IMR-90 (cell line): ENCODE data around the gene EVL. TPM values are rescaled to one million over a fixed set of nuclear protein-coding genes. Genes with fewer than 3 reads are reported as not detected.

Source experiments
- ATAC-seq: fragments of 200-7000 bp; cut with Tn5 transposase; 2 replicates; pipeline ENCODE4 v1.9.1; 2020; ENCODE audit warnings: low read depth, mild to moderate bottlenecking, moderate library complexity
- BruUV-seq: library from RNA; stranded (reverse); fragments of 400-500 nt; replicated peaks from 2 replicates; lab custom pipeline; 2021; lab: Mats Ljungman, UMichigan
- CTCF ChIA-PET: fragments of 300-600 bp; formaldehyde crosslinking; extraction: SDS; loops from one replicate; lab custom pipeline; 2021; ENCODE audit warnings: antibody characterized with exemption; lab: Yijun Ruan, JAX
- POLR2A ChIA-PET: fragments of 300-600 bp; sonication (Branson Sonifier 250); formaldehyde crosslinking; loops from one replicate; lab custom pipeline; 2022; ENCODE audit warnings: antibody characterized with exemption; ENCODE audit not compliant: unreplicated experiment; lab: Charles Lee
- DNase-seq: peaks from one replicate; pipeline ENCODE4 v3.0.0; 2013
- H2AFZ ChIP-seq: replicated peaks from 2 replicates; pipeline ENCODE3; 2013; ENCODE audit warnings: low read length, mild to moderate bottlenecking; ENCODE audit not compliant: poor library complexity
- H2AK5ac ChIP-seq: 2 replicates; pipeline ENCODE4 v1.6.1; 2013; ENCODE audit warnings: low read depth, low read length, inconsistent platforms
- H2AK9ac ChIP-seq: replicated peaks from 2 replicates; pipeline ENCODE3; 2013; ENCODE audit warnings: mild to moderate bottlenecking, low read depth, low read length, moderate library complexity; ENCODE audit not compliant: poor library complexity
- H2BK120ac ChIP-seq: 2 replicates; pipeline ENCODE4 v1.6.1; 2013; ENCODE audit warnings: low read depth, low read length, inconsistent platforms
- H2BK15ac ChIP-seq: 3 replicates; pipeline ENCODE4 v1.6.1; 2013; ENCODE audit warnings: low read depth, low read length, inconsistent platforms
- H2BK20ac ChIP-seq: 2 replicates; pipeline ENCODE4 v1.6.1; 2013; ENCODE audit warnings: low read depth, mild to moderate bottlenecking, inconsistent platforms, low read length, moderate library complexity
- H2BK5ac ChIP-seq: 2 replicates; pipeline ENCODE4 v1.6.1; 2013; ENCODE audit warnings: mild to moderate bottlenecking, low read depth, low read length, inconsistent platforms; ENCODE audit not compliant: poor library complexity, severe bottlenecking
- H3K14ac ChIP-seq: replicated peaks from 2 replicates; pipeline ENCODE4 v1.6.1; 2013; ENCODE audit warnings: low read depth, low read length, inconsistent platforms
- H3K18ac ChIP-seq: 2 replicates; pipeline ENCODE4 v1.6.1; 2013; ENCODE audit warnings: low read depth, low read length, control low read depth
- H3K23ac ChIP-seq: 2 replicates; pipeline ENCODE4 v1.6.1; 2013; ENCODE audit warnings: low read depth, low read length, inconsistent platforms
- H3K27ac ChIP-seq: 2 replicates; pipeline ENCODE4 v1.5.1; 2013; ENCODE audit warnings: mild to moderate bottlenecking, control low read depth, low read length; ENCODE audit not compliant: insufficient read depth
- H3K27me3 ChIP-seq: 2 replicates; pipeline ENCODE4 v1.6.1; 2013; ENCODE audit warnings: low read length; ENCODE audit not compliant: control insufficient read depth, insufficient read depth
- H3K36me3 ChIP-seq: 2 replicates; pipeline ENCODE4 v1.6.1; 2013; ENCODE audit warnings: low read length, mixed read lengths; ENCODE audit not compliant: control insufficient read depth, insufficient read depth
- H3K4ac ChIP-seq: 2 replicates; pipeline ENCODE4 v1.6.1; 2013; ENCODE audit warnings: low read depth, low read length, inconsistent platforms
- H3K4me1 ChIP-seq: 2 replicates; pipeline ENCODE4 v1.6.1; 2013; ENCODE audit warnings: low read length, mixed read lengths; ENCODE audit not compliant: control insufficient read depth, insufficient read depth
- H3K4me2 ChIP-seq: 2 replicates; pipeline ENCODE4 v1.6.1; 2013; ENCODE audit warnings: low read depth, mild to moderate bottlenecking, control low read depth, low read length, moderate library complexity
- H3K4me3 ChIP-seq: 2 replicates; pipeline ENCODE4 v1.5.1; 2013; ENCODE audit warnings: low read depth, mild to moderate bottlenecking, control low read depth, low read length, moderate library complexity; ENCODE audit not compliant: insufficient read depth
- H3K56ac ChIP-seq: 2 replicates; pipeline ENCODE4 v1.6.1; 2013; ENCODE audit warnings: low read length, inconsistent platforms; ENCODE audit not compliant: insufficient read depth; ENCODE audit errors: extremely low read depth
- H3K79me1 ChIP-seq, 2 experiments: 2 replicates each; pipeline ENCODE4 v1.6.1; 2013; ENCODE audit warnings: low read length in 2 of 2, inconsistent platforms in 1 of 2, low read depth in 1 of 2
- H3K9ac ChIP-seq: 2 replicates; pipeline ENCODE4 v1.6.1; 2013; ENCODE audit warnings: low read depth, low read length, control low read depth
- H3K9me1 ChIP-seq: 2 replicates; pipeline ENCODE4 v1.6.1; 2013; ENCODE audit warnings: low read length, inconsistent platforms; ENCODE audit not compliant: insufficient read depth
- H3K9me3 ChIP-seq: 2 replicates; pipeline ENCODE4 v1.6.1; 2013; ENCODE audit warnings: low read length; ENCODE audit not compliant: control insufficient read depth, insufficient read depth
- H4K20me1 ChIP-seq: 2 replicates; pipeline ENCODE4 v1.6.1; 2013; ENCODE audit warnings: low read length, inconsistent platforms; ENCODE audit not compliant: insufficient read depth
- H4K5ac ChIP-seq: 2 replicates; pipeline ENCODE4 v1.6.1; 2013; ENCODE audit warnings: mild to moderate bottlenecking, low read depth, low read length, control low read depth
- H4K8ac ChIP-seq, 2 experiments: 2 replicates each; pipeline ENCODE4 v1.6.1; 2013; ENCODE audit warnings: low read depth in 2 of 2, low read length in 2 of 2, control low read depth in 1 of 2, inconsistent platforms in 1 of 2
- H4K91ac ChIP-seq: 2 replicates; pipeline ENCODE4 v1.6.1; 2013; ENCODE audit warnings: low read depth, low read length, inconsistent platforms; ENCODE audit not compliant: insufficient read depth
- BHLHE40 ChIP-seq: fragments of 150-350 bp; IDR thresholded peaks from 2 replicates; pipeline ENCODE4 v1.6.1; 2016; ENCODE audit warnings: mild to moderate bottlenecking, low read depth, low read length
- CEBPB ChIP-seq: IDR thresholded peaks from 2 replicates; pipeline ENCODE4 v1.6.1; 2012; ENCODE audit warnings: low read depth, low read length, improper control_type of control experiment
- CHD1 ChIP-seq: IDR thresholded peaks from 2 replicates; pipeline ENCODE4 v1.6.1; 2012; ENCODE audit warnings: low read depth, low read length, improper control_type of control experiment
- CTCF ChIP-seq: conservative IDR thresholded peaks from 2 replicates; pipeline ENCODE4 v1.5.1; 2012; ENCODE audit warnings: mild to moderate bottlenecking, low read depth, low read length, improper control_type of control experiment
- FOS ChIP-seq: fragments of 150-350 bp; IDR thresholded peaks from 2 replicates; pipeline ENCODE4 v1.6.1; 2016; ENCODE audit warnings: low read depth, low read length
- MAFK ChIP-seq: IDR thresholded peaks from 2 replicates; pipeline ENCODE4 v1.6.1; 2012; ENCODE audit warnings: low read depth, low read length, improper control_type of control experiment
- MAZ ChIP-seq: IDR thresholded peaks from 2 replicates; pipeline ENCODE4 v1.6.1; 2012; ENCODE audit warnings: low read depth, mild to moderate bottlenecking, low read length, improper control_type of control experiment, moderate library complexity, borderline replicate concordance
- MXI1 ChIP-seq: IDR thresholded peaks from 2 replicates; pipeline ENCODE4 v1.6.1; 2012; ENCODE audit warnings: low read depth, mild to moderate bottlenecking, low read length, moderate library complexity, borderline replicate concordance
- NFE2L2 ChIP-seq: fragments of 150-350 bp; IDR thresholded peaks from 2 replicates; pipeline ENCODE4 v1.6.1; 2016; ENCODE audit warnings: low read depth, mild to moderate bottlenecking, low read length
- POLR2A ChIP-seq: IDR thresholded peaks from 2 replicates; pipeline ENCODE4 v1.6.1; 2012; ENCODE audit warnings: mild to moderate bottlenecking, low read depth, low read length
- RAD21 ChIP-seq: IDR thresholded peaks from 2 replicates; pipeline ENCODE4 v1.6.1; 2012; ENCODE audit warnings: low read length, improper control_type of control experiment
- RCOR1 ChIP-seq: IDR thresholded peaks from 2 replicates; pipeline ENCODE4 v1.6.1; 2012; ENCODE audit warnings: mild to moderate bottlenecking, low read length, improper control_type of control experiment; ENCODE audit not compliant: insufficient replicate concordance
- RFX5 ChIP-seq: IDR thresholded peaks from 2 replicates; pipeline ENCODE4 v1.8.0; 2012; ENCODE audit warnings: low read depth, mild to moderate bottlenecking, low read length, moderate library complexity
- USF2 ChIP-seq: fragments of 150-350 bp; IDR thresholded peaks from 2 replicates; pipeline ENCODE4 v1.6.1; 2017; ENCODE audit warnings: mild to moderate bottlenecking, antibody characterized with exemption, low read length, low read depth
- WGBS, 2 experiments: methylation state at CpG; one replicate each; pipeline versions ENCODE4 v1.1.5 to v1.1.7; 2013; ENCODE audit warnings: missing lambda C conversion rate in 2 of 2; ENCODE audit not compliant: insufficient read length in 1 of 2; ENCODE audit errors: extremely low coverage in 2 of 2; 5-methylcytosine and 5-hydroxymethylcytosine counted together
- dilution Hi-C: fragments of 300-500 bp; cut with HindIII; formaldehyde crosslinking; loops from one replicate; pipeline ENCODE4 v1.14.3; 2018; ENCODE audit warnings: low sequenced_read_pairs; ENCODE audit not compliant: unreplicated experiment
- in situ Hi-C: fragments of 300-500 bp; cut with MboI; formaldehyde crosslinking; loops from 3 replicates; pipeline ENCODE4 v1.14.3; 2019; ENCODE audit warnings: low sequenced_read_pairs, inconsistent platforms, mixed read lengths
- intact Hi-C: fragments of 100-400 bp; cut with micrococcal nuclease; formaldehyde crosslinking; loops from 2 replicates; pipeline ENCODE4 v1.10.0; 2022
- polyA plus RNA-seq, 3 experiments: library from polyadenylated mRNA; depleted of rRNA; stranded (reverse); fragments of >200 nt; gene quantifications; 2 replicates each; pipeline ENCODE4 v1.2.3, GENCODE V29; 2012; ENCODE audit warnings: low replicate concordance in 1 of 3
- total RNA-seq: library from RNA; depleted of rRNA; stranded (reverse); fragments of >200 nt; gene quantifications from 2 replicates; pipeline ENCODE4 v1.2.3, GENCODE V29; 2012

The EVL gene
- total and polyA plus RNA-seq, 2 of the 4 experiments (the other 2 are of a cell fraction), result 7.2 to 36.5 TPM

GRCh38 chr14:100142073-100143040 lies 77.1 kb downstream of the EVL start:
- Histone ChIP-seq H4K5ac (no peak overlapping the region), H3K36me3 (peaks cover 8% of the 10 kb centered on the region; the same call in 1 of the 2 replicates), H2BK5ac (no peak overlapping the region), H2BK15ac (no peak overlapping the region), H2AFZ (no peak overlapping the region), H4K8ac (no peak overlapping the region), H3K23ac (no peak overlapping the region), H2AK5ac (no peak overlapping the region), H2BK120ac (no peak overlapping the region), H3K27ac (no peak overlapping the region), H3K4me1 (no peaks in the 10 kb centered on the region), H3K14ac (no peak overlapping the region), H3K79me1 (no peaks in the 10 kb centered on the region), H3K4ac (no peak overlapping the region), H3K4me2 (no peak overlapping the region), H3K18ac (no peak overlapping the region), H3K4me3 (no peak overlapping the region), H3K56ac (no peak overlapping the region), H3K9me1 (no peaks in the 10 kb centered on the region), H2AK9ac (peak overlapping the region; percentile 55), H4K20me1 (no peaks in the 10 kb centered on the region), H3K27me3 (no peaks in the 10 kb centered on the region), H2BK20ac (no peak overlapping the region), H4K91ac (no peak overlapping the region), H3K9ac (no peak overlapping the region), H3K9me3 (no peaks in the 10 kb centered on the region)
- in situ Hi-C loops (no loop called here), intact Hi-C loops (no loop called here), dilution Hi-C loops (no loop called here)
- ChIA-PET POLR2A (no interaction called here), CTCF (interaction anchor here (0.6 kb wide), 1 partner anchor 201 kb away, joined by 3 read pairs; no protein-coding TSS in a partner anchor)
- BruUV-seq, result no TSS peak
- WGBS, 2 experiments, result 68% methylated on average over 4 of the region's 14 CpGs; no CpG with 5 or more reads in 1 of the 2 experiments
- ATAC-seq (no peak), DNase-seq (no peak)
- no peak for TF ChIP-seq CHD1
- no peak for TF ChIP-seq POLR2A
- no peak for TF ChIP-seq MXI1
- TF ChIP-seq MAZ, result no peak
- TF ChIP-seq NFE2L2, result no peak
- TF ChIP-seq CEBPB, result no peak
- TF ChIP-seq RFX5, result no peak
- TF ChIP-seq RAD21, result no peak
- TF ChIP-seq CTCF, result no peak
- TF ChIP-seq RCOR1, result no peak
- TF ChIP-seq FOS, result no peak
- no peak for TF ChIP-seq USF2
- TF ChIP-seq BHLHE40, result no peak
- no peak for TF ChIP-seq MAFK
